ENCODE results near the gene TNIK.

GRCh38 chr3:171346582-171347300, 113.5 kb downstream of the TNIK start:
- TF ChIP-seq POLR2A (IDR thresholded peaks at IDR 0.05) (no peak), POLR2AphosphoS5 (IDR thresholded peaks at IDR 0.05) (no peak), EP300 (IDR thresholded peaks at IDR 0.05; ENCODE audit: low read depth) (no peak)
- TF ChIP-seq, protein P1, sequence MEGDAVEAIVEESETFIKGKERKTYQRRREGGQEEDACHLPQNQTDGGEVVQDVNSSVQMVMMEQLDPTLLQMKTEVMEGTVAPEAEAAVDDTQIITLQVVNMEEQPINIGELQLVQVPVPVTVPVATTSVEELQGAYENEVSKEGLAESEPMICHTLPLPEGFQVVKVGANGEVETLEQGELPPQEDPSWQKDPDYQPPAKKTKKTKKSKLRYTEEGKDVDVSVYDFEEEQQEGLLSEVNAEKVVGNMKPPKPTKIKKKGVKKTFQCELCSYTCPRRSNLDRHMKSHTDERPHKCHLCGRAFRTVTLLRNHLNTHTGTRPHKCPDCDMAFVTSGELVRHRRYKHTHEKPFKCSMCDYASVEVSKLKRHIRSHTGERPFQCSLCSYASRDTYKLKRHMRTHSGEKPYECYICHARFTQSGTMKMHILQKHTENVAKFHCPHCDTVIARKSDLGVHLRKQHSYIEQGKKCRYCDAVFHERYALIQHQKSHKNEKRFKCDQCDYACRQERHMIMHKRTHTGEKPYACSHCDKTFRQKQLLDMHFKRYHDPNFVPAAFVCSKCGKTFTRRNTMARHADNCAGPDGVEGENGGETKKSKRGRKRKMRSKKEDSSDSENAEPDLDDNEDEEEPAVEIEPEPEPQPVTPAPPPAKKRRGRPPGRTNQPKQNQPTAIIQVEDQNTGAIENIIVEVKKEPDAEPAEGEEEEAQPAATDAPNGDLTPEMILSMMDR (IDR thresholded peaks at IDR 0.05) = no peak
